HK-2 (cell line): ENCODE results near the gene CEBPZ.
"Not testable (repeated sequence)": the region's sequence is repeated elsewhere in the genome, so short reads cannot be mapped to it uniquely, and the experiment has no call there.

Source experiments
- DNase-seq: peaks from one replicate; pipeline ENCODE4 v3.0.0-alpha.2; 2018; ENCODE audit not compliant: unreplicated experiment

The CEBPZ gene

DNA sequence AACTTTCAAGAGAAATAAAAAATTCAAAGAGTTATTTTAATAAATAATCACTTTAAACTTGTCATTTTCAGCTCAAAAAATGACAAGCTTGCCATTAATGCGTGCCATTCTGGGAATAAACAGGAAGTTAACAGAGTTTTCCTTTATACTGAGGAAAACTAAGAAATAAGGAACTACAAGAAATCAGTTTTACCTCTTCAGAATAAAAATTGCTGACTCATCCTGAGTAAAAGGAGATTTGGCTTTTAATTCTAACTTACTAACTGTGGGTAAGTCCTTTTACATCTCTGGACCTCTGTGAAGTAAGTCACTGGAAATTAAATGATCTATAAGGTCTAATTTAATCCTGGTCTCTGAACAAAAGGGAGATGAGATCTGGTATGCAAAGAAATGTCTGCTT is 16.1 kb downstream of the CEBPZ start:
- DNase-seq = no peak

DNA sequence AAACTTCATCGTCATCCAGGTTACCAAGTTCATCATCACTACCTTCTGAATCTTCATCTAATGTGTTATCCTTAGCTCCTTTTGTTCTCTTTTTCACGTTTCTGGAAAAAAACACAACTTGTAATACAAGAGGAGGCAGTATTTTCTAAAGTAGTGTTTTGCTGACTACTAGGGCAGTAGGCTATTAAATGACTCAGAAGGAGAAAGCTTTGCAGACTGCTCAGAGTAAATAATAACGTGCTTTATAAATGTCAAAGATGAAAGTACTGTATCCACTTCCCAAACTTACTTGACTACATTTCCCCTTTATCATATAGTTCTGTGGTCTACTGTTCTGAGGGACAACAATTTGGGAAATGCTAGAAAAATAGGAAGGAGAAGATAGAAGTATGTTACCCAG is 19.5 kb downstream of the CEBPZ start:
- DNase-seq = no peak

DNA sequence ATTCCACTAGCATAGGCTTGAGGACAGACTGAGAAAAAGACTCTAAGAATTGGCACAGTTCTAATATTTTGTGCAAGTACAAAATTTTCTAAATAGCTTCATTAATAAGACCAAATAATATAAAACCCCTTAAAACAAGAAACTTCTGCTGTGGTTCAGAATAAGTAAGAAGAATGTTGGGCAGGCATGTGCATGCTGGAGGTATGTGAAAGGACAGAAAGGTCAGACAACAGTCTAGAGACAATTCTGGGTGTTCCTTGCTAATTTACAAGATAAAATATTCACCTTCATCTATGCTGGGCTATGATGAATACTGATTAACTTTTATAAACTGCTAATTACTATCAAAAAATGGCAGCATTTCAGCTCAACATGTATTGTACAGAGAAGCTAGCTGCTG is 20.2 kb downstream of the CEBPZ start:
- DNase-seq = no peak

DNA sequence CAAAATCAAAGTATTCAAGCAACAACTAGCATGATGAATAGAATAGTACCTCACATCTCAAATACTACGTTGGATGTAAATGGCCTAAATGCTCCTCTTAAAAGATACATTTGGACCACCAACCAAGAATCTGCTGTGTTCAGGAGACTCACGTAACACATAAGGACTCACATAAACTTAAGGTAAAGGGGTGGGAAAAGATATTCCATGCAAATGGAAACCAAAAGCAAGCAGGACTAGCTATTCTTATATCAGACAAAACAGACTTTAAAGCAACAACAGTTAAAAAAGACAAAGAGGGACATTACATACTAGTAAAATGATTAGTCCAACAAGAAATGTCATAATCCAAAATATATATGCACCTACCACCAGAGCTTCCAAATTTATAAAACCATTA is 24.6 kb downstream of the CEBPZ start:
- DNase-seq = not testable (repeated sequence)

DNA sequence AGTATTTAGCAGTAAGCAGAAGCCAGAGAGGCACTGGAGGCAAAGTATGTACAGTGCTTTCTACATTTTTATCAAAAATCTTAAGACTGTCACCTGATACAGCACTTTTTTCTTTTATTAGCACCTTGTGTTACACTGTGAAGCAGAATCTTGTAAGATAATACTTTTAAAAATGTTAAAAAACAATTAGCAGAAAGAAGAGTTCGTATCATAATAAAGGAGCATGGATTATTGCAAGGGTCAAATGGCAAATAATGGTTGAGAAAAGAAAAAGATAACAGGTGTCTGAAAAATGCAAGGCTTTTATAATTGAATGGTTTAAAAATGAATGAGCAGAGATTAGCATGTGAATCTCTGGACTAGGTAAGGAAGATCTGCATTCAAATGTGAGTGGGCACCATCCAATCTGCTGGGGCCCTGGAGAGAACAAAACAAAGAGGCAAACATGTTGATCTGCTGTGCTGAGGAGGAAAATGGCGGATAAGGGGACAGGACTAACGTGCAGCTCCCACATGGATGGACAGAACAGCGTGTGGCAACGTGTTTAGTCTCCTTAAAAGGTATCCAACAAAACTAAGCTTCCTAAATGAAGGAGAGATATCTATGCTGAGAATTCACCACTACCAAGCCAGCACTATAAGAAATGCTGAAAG is 25.6 kb downstream of the CEBPZ start:
- no peak for DNase-seq

DNA sequence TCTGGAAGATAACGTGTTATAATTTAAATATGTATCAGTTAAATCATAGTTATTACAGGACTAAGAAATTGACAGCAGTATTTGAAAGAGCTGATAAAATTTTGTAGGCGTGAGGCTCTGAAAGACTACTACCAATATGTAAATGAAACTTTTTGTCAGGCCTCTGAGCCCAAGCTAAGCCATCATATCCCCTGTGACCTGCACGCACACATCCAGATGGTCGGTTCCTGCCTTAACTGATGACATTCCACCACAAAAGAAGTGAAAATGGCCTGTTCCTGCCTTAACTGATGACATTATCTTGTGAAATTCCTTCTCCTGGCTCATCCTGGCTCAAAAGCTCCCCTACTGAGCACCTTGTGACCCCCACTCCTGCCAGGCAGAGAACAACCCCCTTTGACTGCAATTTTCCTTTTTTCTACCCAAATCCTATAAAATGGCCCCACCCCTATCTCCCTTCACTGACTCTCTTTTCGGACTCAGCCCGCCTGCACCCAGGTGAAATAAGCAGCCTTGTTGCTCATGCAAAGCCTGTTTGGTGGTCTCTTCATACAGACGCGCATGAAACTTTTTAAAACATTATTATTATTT is 26.2 kb downstream of the CEBPZ start:
- DNase-seq = not testable (repeated sequence)

DNA sequence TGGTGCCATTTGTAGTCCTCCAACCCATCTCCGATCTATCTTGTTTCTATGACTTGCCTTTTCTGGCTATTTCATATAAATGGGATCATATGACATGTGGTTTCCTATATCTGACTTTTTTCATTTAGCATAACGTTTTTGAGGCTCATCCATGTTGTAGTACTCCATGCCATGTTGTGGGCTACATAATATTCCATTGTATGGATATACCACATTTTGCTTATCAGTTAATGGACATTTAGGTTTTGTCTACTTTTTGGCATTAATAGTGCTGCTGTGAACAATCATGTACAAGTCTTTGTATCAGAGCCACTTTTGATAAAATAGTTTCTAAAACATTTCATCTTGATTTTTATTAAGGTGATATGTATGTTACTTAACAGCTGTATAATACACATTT is 27.7 kb downstream of the CEBPZ start:
- no peak for DNase-seq

DNA sequence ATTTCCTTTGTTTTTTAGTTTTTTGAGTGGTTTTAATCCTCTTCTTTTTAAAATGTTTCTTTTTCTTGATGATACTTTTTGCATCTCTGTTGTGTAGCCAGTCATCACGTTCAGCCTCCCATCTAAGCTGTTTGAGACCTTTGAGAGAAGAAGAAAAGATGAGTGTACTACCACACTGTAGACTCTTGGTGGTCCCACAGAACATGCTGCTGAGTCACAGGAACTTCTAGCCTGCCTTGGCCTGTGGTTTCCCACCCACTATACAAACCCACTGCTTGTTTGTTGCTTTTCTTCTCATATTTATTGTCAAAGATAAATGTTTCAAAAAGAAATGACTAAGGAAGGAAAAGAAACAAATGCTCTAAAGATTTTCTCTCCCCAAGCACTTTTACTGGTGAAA is 29.6 kb downstream of the CEBPZ start:
- DNase-seq = no peak

DNA sequence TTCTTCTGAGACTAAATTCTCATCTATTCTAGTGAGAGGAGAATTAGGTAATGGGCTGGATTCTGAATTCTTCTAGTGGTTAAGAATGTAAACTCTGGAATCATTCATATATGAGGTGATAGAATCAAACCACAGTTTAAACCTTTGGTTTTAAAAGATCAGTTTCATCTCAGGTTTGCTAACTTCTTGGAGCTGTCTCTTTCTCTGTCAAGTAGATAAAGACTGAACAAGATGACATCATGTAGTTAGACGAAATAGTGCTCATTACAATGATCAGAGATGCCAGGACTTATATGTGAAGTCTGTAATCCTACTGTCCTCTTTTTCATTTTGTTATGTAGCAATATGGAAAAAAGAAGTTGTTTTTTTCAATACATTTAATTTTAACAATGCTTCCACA is 30.2 kb downstream of the CEBPZ start:
- DNase-seq = no peak

DNA sequence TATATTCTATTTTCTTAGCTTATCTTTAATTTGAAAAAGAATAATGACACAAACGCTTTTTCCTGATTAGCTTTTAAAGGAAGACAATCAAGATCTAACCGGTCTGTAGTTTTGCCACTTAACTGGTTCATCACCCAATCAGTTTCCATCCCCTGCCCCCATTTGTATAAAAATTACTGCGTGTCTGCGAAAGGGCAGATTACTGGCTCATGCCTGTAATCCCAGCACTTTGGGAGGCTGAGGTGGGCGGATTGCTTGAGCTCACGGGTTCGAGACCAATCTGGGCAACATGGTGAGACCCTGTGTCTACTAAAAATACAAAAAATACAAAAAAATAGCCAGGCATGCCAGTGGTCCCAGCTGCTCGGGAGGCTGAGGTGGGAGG is 32.7 kb downstream of the CEBPZ start:
- no peak for DNase-seq

DNA sequence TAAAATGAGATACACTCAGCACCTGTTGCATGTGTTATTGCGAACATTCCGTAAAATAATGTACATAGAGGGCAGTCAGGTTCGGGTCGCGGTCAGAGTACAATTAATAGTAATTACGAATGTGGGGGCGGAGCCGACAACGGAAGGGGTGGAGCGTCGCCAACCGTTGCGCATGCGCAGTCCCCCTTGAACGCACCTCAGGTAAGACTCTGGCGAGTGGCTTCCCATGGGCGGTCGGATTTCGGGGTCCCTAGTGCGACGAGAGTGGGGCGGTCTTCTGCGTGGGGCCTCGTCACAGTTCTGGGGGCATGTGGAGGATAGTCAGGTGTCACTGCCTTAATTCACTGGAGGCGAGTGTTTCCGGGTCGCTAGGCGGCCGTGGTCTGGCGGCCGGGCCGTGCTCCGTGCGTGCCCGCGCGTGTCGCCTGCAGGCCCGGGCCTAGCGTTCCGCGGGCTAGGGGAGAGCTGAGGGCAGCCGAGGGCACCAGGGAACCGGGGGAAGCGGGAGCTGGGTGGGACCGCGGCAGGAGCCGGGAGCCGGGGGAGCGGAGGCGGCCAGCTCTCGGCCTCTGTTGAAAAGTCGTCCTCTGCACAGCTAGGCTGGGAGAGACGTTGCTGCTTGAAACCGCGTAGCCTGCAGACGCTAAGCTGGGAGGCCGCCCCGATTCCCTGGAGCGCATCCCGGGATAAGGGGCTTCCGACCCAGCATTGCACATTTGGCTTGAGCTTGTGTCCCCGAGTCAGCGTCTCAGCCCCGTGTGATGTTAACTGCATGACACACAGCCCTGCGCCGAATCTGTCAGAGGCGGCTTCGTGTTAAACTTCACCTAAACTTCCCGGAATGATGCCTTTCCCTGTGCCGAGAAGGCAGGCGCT is 34.8 kb downstream of the CEBPZ start, which contains the start of gene CEBPZOS:
TSS of gene CEBPZOS (plus strand) at position 177 of the 876 bp plus-strand sequence. CDS start 3,209 bp downstream, outside the sequence.
- DNase-seq = peak; percentile 86

DNA sequence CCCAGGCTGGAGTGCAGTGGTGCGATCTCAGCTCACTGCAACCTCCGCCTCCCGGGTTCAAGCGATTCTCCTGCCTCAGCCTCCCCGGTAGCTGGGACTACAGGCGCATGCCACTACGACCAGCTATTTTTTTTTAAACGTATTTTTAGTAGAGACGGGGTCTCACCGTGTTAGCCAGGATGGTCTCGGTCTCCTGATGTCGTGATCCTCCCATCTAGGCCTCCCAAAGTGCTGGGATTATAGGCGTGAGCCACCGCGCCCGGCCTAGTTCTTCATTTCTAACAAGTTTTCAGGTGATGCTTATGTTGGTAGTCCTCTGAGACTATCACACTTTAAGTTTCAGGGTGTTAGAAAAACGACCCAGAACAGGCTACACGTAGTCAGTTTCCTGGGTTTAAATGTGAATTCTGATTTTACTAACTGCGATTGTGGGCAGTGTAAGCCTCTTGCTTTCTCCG is 35.5 kb downstream of the CEBPZ start:
- DNase-seq = not testable (repeated sequence)

DNA sequence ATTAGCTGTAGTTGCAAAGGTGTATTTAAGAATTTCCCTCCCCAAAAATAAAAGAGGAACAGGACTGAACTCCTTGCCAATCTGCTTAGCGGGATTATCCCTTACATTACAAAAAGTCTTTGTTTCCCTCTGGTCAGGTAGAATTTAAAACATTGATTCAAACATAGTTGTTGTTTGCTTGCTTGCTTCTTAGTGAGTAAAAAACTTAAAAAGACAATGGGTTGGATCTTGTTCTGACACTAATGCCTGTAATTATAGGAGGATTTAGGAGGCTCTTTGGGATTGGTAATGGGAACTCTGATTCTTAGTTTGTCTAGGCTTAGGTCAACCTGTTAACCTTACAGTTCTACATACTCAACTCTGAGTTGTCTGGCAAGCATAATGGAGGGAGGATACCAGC is 38.8 kb downstream of the CEBPZ start:
- DNase-seq = no peak

DNA sequence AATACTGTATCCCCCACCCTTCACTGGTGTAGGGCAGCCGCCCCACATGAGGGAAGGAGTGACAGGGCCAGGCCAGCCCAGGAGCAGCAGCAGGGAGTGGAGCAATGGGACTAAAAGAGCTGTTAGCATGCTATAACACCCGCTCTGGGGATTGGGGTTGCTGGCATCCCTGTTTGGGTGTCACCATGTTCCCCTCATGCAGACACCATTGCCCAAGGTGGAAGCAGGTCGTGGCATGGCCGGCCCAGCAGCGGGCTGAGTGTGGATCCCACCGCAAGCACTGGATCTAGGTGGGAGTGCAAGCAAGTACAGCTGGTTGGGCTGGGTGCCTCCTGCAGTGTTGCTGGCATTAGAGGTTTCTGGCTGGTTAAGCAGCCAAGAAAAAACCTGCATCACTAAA is 39.6 kb downstream of the CEBPZ start:
- no peak for DNase-seq

DNA sequence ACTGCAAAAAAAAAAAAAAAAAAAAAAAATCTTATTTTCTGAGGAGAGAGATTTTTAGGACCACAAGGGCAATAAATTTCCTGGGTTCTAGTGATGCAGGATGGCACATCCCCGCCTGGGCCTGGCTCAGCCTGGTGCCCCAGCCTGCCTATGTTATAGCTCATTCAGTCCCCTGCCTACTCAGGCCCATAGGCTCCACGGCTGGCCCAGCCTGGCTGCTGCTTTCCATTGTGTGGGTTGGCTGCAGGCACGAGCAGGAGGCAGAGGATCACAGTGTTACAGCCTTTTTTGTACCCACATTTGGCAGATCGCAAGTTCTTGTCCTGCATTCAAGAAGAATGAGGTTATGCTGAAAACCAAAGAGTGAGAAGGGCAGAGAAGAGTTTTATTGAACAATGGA is 40.1 kb downstream of the CEBPZ start:
- no peak for DNase-seq

DNA sequence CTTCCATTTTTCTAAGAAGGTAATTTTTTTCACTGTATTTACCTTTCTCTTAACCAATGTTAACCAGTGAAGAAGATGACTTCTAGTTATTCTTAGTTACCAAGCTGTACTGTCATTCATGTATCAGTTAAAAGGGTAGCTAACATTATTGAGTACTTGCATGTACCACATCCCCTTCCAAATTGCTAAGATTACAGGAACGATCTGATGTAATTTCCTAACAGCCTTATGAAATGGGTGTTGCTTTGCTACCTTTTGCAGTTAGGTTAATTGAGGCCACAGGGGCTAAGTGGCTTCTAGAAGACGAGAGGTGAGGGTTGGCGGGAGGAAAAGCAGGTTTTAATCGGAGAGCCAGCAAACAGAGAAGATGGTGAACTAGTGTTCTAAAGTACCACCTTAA is 41.1 kb downstream of the CEBPZ start:
- DNase-seq = no peak

DNA sequence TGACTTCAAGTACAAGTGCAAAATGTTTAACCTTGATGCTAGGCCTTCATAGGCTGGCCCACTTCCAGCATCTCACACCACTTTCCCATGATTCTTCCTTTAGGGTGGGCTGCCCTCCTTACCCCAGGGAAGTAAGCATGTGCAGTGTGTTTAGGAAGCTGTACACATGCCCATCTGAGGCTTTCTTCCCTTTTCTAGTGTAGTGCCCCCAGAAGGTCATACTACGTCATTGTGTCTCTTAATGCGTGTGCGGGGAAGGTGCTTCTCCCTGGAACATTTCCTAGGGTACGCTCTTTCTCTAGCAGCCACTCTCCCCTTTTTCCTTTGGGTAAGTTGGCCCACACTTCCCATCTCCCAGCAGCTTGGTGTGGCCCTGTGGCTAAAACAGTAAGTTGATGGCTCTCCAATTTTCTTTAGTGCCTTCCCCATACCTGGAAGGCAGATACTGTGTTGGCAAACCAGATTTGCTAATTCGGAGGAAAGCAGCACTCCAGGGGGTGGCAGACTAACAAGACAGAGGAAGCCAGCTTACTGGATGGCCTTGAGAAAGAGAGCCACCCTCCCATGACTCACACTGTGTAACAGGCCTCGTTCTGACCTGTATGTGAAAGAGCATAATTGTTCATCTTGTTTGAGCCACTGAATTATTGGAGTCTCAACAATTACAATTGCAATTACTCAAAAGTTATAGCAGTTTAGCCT is 41.8 kb downstream of the CEBPZ start:
- DNase-seq = peak; percentile 51

DNA sequence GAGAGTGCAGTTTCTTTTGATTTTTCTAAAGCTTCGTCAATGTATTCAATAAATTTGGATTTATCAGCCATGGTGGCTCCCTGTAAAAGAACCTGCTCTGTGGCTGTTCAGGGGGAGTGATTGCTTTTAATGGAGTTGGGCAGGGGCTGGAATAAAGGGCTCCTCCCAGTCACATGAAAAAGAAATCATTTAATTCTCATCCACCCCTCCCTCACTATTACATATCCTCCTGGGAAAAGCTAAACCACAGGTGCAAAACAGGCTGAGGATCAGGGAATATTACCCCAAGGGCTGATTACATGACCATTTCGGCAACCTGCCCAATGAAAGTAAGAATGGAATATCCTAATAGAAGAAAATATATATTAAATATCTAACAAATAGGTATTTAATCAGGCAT is 42.8 kb downstream of the CEBPZ start, which contains the start of gene SULT6B1:
TSS of gene SULT6B1 (minus strand) at position 101 of the 400 bp plus-strand sequence. CDS start at position 71, 30 bp downstream.
- DNase-seq = no peak

DNA sequence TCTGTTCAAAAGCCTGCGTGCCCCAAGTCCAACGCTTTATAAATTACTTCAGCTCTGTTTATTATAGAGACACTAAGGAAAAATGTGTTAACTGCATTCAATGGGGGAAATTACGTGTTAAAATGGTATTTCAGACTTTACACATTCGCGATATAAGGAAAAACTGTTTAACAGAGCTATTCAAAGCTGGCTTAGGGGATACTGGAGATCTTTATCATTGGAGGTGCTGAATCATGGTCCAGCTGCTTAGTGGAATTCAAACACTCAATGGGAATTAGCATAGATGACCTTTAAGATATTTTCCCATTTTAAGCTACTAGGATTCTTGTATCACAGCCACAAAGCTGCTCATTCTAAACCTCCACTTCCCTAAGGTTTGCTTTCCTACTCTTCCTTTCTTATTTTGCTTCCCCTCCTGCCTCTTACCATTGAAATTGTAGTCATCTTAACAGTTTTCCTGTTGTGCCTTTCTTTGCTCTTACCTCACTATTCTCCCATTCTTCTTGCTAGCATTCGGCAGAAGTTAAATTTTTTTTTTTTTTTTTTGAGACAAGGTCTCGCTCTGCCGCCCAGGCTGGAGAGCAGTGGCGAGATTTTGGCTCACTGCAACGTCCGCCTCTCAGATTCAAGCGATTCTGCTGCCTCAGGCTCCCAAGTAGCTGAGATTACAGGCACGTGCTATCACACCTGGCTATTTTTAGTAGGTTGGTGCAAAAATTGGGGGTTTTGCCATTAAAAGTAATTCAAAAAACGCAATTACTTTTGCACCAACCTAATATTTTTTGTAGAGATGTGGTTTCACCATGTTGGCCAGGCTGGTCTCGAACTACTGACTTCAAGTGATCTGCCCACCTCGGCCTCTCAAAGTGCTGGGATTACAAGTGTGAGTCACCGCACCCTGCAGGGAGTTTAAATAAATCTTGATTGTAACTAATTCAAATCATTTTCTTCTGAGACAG is 49.4 kb downstream of the CEBPZ start:
- DNase-seq = no peak

DNA sequence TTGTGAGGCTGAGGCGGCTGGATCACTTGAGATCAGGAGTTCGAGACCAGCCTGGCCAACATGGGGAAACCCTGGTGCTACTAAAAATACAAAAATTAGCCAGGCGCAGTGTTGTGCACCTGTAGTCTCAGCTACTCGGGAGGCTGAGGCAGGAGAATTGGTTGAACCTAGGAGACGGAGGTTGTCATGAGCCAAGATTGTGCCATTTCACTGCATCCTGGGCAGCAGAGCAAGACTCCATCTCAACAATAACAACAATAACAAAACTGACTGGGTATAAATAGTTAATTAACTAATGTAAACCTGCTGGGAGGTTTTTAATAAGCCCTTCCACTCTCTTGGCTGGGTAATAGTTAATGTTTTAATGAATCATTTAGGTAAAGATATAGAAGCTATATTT is 50.8 kb downstream of the CEBPZ start:
- DNase-seq = no peak
